Tibial nerve (tissue), 4 donors: ENCODE results near the gene APP. TPM values are rescaled to one million over a fixed set of nuclear protein-coding genes. Genes with fewer than 3 reads are reported as not detected.

Experiments
- DNase-seq, 2 donors: peaks; one replicate each; pipeline ENCODE4 v3.0.0-alpha.2; 2019; ENCODE audit warnings: low spot score in 2 of 2
- H3K27ac ChIP-seq, 4 donors: fragments of 200-600 bp; sonication (generic) in 3 of 4; one replicate each; pipeline ENCODE4 v1.5.1; 2017 to 2019; ENCODE audit warnings: mild to moderate bottlenecking in 1 of 4
- H3K27me3 ChIP-seq, 2 donors: fragments of 200-600 bp; sonication (generic) in 1 of 2; one replicate each; pipeline versions ENCODE4 v1.5.1 to v1.6.0; 2017 to 2019
- H3K36me3 ChIP-seq, 3 donors: fragments of 200-600 bp; sonication (generic); one replicate each; pipeline ENCODE4 v1.5.1; 2018 to 2019
- H3K4me1 ChIP-seq, 4 donors: fragments of 200-600 bp; sonication (generic) in 3 of 4; one replicate each; pipeline ENCODE4 v1.5.1; 2017 to 2019
- H3K4me3 ChIP-seq, 4 donors: fragments of 200-600 bp; sonication (generic) in 3 of 4; one replicate each; pipeline ENCODE4 v1.5.1; 2017 to 2019; ENCODE audit warnings: mild to moderate bottlenecking in 1 of 4, moderate library complexity in 1 of 4
- H3K9me3 ChIP-seq, 4 donors: fragments of 200-600 bp; sonication (generic) in 3 of 4; one replicate each; pipeline ENCODE4 v1.5.1; 2017 to 2019
- CTCF ChIP-seq, 5 experiments: fragments of 200-600 bp in 3 of 5; fragments of 450-650 bp in 2 of 5; sonication (generic) in 3 of 5; IDR thresholded peaks; one replicate each; pipeline ENCODE4 v1.5.1; 2016 to 2019; ENCODE audit warnings: antibody characterized with exemption in 5 of 5, mild to moderate bottlenecking in 3 of 5, moderate library complexity in 2 of 5
- EP300 ChIP-seq, 2 donors: sonication (generic); formaldehyde crosslinking; IDR thresholded peaks; one replicate each; pipeline ENCODE4 v1.6.1; 2017; ENCODE audit warnings: antibody characterized with exemption in 2 of 2, mild to moderate bottlenecking in 1 of 2
- POLR2A ChIP-seq, 2 donors: fragments of 450-650 bp; IDR thresholded peaks; one replicate each; pipeline ENCODE4 v1.6.1; 2017; ENCODE audit warnings: antibody characterized with exemption in 2 of 2, mild to moderate bottlenecking in 2 of 2, moderate library complexity in 2 of 2
- WGBS, 2 donors: methylation state at CpG; one replicate each; pipeline ENCODE4 v1.1.5; 2018; 5-methylcytosine and 5-hydroxymethylcytosine counted together
- total RNA-seq, 4 donors: library from RNA; depleted of rRNA; stranded (reverse); fragments of >200 nt; gene quantifications; one replicate each; pipeline ENCODE4 v1.1.0, GENCODE V29; 2016

Gene APP
- total RNA-seq, 4 donors from 2014 or later = 271 to 327 (median 293) TPM

GRCh38 chr21:25999921-26000582, 170.5 kb downstream of the APP start:
- no peak for DNase-seq
- Histone ChIP-seq H3K27me3 (no peaks in the 10 kb centered on the region), H3K9me3 (no peaks in the 10 kb centered on the region), H3K4me1 (peaks cover 0 to 13% (median 4%) of the 10 kb centered on the region in 4 donors), H3K27ac (no peak overlapping the region), H3K4me3 (no peak overlapping the region), H3K36me3 (peaks cover 0 to 11% (median 0%) of the 10 kb centered on the region in 3 donors)
- TF ChIP-seq CTCF (IDR thresholded peaks at IDR 0.05) = no peak
- TF ChIP-seq EP300 (IDR thresholded peaks at IDR 0.05) = no peak
- TF ChIP-seq POLR2A (IDR thresholded peaks at IDR 0.05) = no peak
- 72 to 82% methylated on average over 19 of the region's 19 CpGs for WGBS, 2 donors

GRCh38 chr21:25997788-25998611, 172.6 kb downstream of the APP start:
- 43 to 47% methylated on average over 4 of the region's 4 CpGs for WGBS, 2 donors
- H3K27me3 ChIP-seq = no peaks in the 10 kb centered on the region
- H3K4me3 ChIP-seq = no peak overlapping the region
- peak overlapping the region in 2 of 4 donors; percentile 38 to 45 for H3K27ac ChIP-seq
- peaks cover 0 to 16% (median 4%) of the 10 kb centered on the region in 4 donors for H3K4me1 ChIP-seq
- peaks cover 0 to 11% (median 0%) of the 10 kb centered on the region in 3 donors for H3K36me3 ChIP-seq
- TF ChIP-seq EP300 (IDR thresholded peaks at IDR 0.05) (peak in 1 of 2 donors; percentile 7), POLR2A (IDR thresholded peaks at IDR 0.05) (no peak)
- DNase-seq = no peak
- no peaks in the 10 kb centered on the region for H3K9me3 ChIP-seq

GRCh38 chr21:25995278-25995677, 175.3 kb downstream of the APP start:
- Histone ChIP-seq H3K27ac (peak overlapping the region in 1 of 4 donors; percentile 51), H3K9me3 (no peaks in the 10 kb centered on the region), H3K36me3 (peaks cover 0 to 15% (median 0%) of the 10 kb centered on the region in 3 donors), H3K4me1 (peaks cover 0 to 16% (median 4%) of the 10 kb centered on the region in 4 donors), H3K27me3 (no peaks in the 10 kb centered on the region), H3K4me3 (no peak overlapping the region)
- 56 to 68% methylated on average over 9 of the region's 9 CpGs for WGBS, 2 donors
- no peak for TF ChIP-seq CTCF (IDR thresholded peaks at IDR 0.05)
- no peak for TF ChIP-seq EP300 (IDR thresholded peaks at IDR 0.05)
- TF ChIP-seq POLR2A (IDR thresholded peaks at IDR 0.05) = no peak
- no peak for DNase-seq

GRCh38 chr21:25994758-25995163, 175.8 kb downstream of the APP start:
- Histone ChIP-seq H3K27me3 (no peaks in the 10 kb centered on the region), H3K4me1 (peaks cover 0 to 16% (median 4%) of the 10 kb centered on the region in 4 donors), H3K27ac (peak overlapping the region in 1 of 4 donors; percentile 3), H3K36me3 (peaks cover 0 to 10% (median 0%) of the 10 kb centered on the region in 3 donors), H3K9me3 (no peaks in the 10 kb centered on the region), H3K4me3 (no peak overlapping the region)
- no peak for TF ChIP-seq CTCF (IDR thresholded peaks at IDR 0.05)
- no peak for TF ChIP-seq EP300 (IDR thresholded peaks at IDR 0.05)
- TF ChIP-seq POLR2A (IDR thresholded peaks at IDR 0.05) = no peak
- WGBS, 2 donors = 39 to 51% methylated on average over 1 of the region's 1 CpG
- no peak for DNase-seq

GRCh38 chr21:25988738-25989137, 181.8 kb downstream of the APP start:
- WGBS, 2 donors = 91% methylated on average over 7 of the region's 7 CpGs
- Histone ChIP-seq H3K4me3 (no peak overlapping the region), H3K27me3 (no peaks in the 10 kb centered on the region), H3K27ac (no peak overlapping the region), H3K9me3 (no peaks in the 10 kb centered on the region), H3K4me1 (peaks cover 0 to 9% (median 3%) of the 10 kb centered on the region in 4 donors), H3K36me3 (peaks cover 0 to 17% (median 0%) of the 10 kb centered on the region in 3 donors)
- no peak for DNase-seq
- no peak for TF ChIP-seq EP300 (IDR thresholded peaks at IDR 0.05)
- no peak for TF ChIP-seq POLR2A (IDR thresholded peaks at IDR 0.05)
- no peak for TF ChIP-seq CTCF (IDR thresholded peaks at IDR 0.05)
